GM12874 (cell line): ENCODE data around the gene STAP1.

Source experiments
- CTCF ChIP-seq: IDR thresholded peaks from 2 replicates; pipeline ENCODE4 v1.5.1; 2011; ENCODE audit warnings: low read depth, mild to moderate bottlenecking, control low read depth, low read length, moderate library complexity; ENCODE audit not compliant: insufficient read depth

The STAP1 gene

GRCh38 chr4:67568820-67569219 lies 10.3 kb downstream of the STAP1 start:
- no peak for TF ChIP-seq CTCF

GRCh38 chr4:67570537-67570936 lies 12.0 kb downstream of the STAP1 start:
- TF ChIP-seq CTCF: no peak

- no peak for TF ChIP-seq CTCF
Measured at GRCh38 chr4:67571975-67572374, 13.4 kb downstream of the STAP1 start.

GRCh38 chr4:67573193-67573592 lies 14.7 kb downstream of the STAP1 start:
- no peak for TF ChIP-seq CTCF

GRCh38 chr4:67575232-67576058 lies 16.9 kb downstream of the STAP1 start:
- TF ChIP-seq CTCF: no peak

GRCh38 chr4:67576059-67576466 lies 17.5 kb downstream of the STAP1 start:
- no peak for TF ChIP-seq CTCF

- no peak for TF ChIP-seq CTCF
Measured at GRCh38 chr4:67576538-67576937, 18.0 kb downstream of the STAP1 start.
